MCF 10A (cell line): ENCODE data around the gene FEZ2. TPM values are rescaled to one million over a fixed set of nuclear protein-coding genes. Genes with fewer than 3 reads are reported as not detected.

Experiments used
- BruUV-seq: library from RNA; stranded (reverse); fragments of 400-500 nt; replicated peaks from 2 replicates; lab custom pipeline; 2021; lab: Mats Ljungman, UMichigan
- CTCF ChIA-PET: fragments of 300-600 bp; sonication (Branson Sonifier 250); formaldehyde crosslinking; extraction: SDS; loops from one replicate; lab custom pipeline; 2021; ENCODE audit warnings: antibody characterized with exemption, inconsistent platforms; lab: Yijun Ruan, JAX
- POLR2A ChIA-PET: fragments of 300-600, 350-650 bp; sonication (Branson Sonifier 250); formaldehyde crosslinking; extraction: SDS; loops from one replicate; lab custom pipeline; 2020; ENCODE audit warnings: antibody characterized with exemption, inconsistent platforms; lab: Yijun Ruan, JAX
- DNase-seq: peaks from one replicate; pipeline ENCODE4 v3.0.0-alpha.2; 2018; ENCODE audit not compliant: unreplicated experiment
- H3K27ac Mint-ChIP-seq: one replicate; pipeline ENCODE4 v1.8.0; 2022; ENCODE audit warnings: mild to moderate bottlenecking, low read depth, mixed read lengths; ENCODE audit not compliant: unreplicated experiment
- H3K27me3 Mint-ChIP-seq: one replicate; pipeline ENCODE4 v1.8.0; 2022; ENCODE audit warnings: mixed read lengths; ENCODE audit not compliant: insufficient read depth, unreplicated experiment
- H3K36me3 Mint-ChIP-seq: one replicate; pipeline ENCODE4 v1.8.0; 2022; ENCODE audit warnings: mild to moderate bottlenecking, moderate library complexity, mixed read lengths; ENCODE audit not compliant: insufficient read depth, unreplicated experiment
- H3K4me1 Mint-ChIP-seq: one replicate; pipeline ENCODE4 v1.8.0; 2022; ENCODE audit warnings: mixed read lengths; ENCODE audit not compliant: insufficient read depth, unreplicated experiment
- H3K4me3 Mint-ChIP-seq: one replicate; pipeline ENCODE4 v1.8.0; 2022; ENCODE audit warnings: mild to moderate bottlenecking, moderate library complexity, mixed read lengths; ENCODE audit not compliant: unreplicated experiment
- H3K9me3 Mint-ChIP-seq: one replicate; pipeline ENCODE4 v1.8.0; 2022; ENCODE audit warnings: mixed read lengths; ENCODE audit not compliant: unreplicated experiment
- CTCF ChIP-seq: fragments of 200-600 bp; IDR thresholded peaks from one replicate; pipeline ENCODE4 v1.8.0; 2022; ENCODE audit warnings: antibody characterized with exemption, mild to moderate bottlenecking; ENCODE audit not compliant: unreplicated experiment
- intact Hi-C: fragments of 100-400 bp; cut with micrococcal nuclease; formaldehyde crosslinking; loops from 2 replicates; pipeline ENCODE4 v1.14.1; 2022
- total RNA-seq: library from RNA; stranded (reverse); gene quantifications from 2 replicates; pipeline ENCODE4 v1.2.3, GENCODE V29; 2022

FEZ2 gene
- total RNA-seq, 1 experiment from 2014 or later: 31.9 TPM

DNA sequence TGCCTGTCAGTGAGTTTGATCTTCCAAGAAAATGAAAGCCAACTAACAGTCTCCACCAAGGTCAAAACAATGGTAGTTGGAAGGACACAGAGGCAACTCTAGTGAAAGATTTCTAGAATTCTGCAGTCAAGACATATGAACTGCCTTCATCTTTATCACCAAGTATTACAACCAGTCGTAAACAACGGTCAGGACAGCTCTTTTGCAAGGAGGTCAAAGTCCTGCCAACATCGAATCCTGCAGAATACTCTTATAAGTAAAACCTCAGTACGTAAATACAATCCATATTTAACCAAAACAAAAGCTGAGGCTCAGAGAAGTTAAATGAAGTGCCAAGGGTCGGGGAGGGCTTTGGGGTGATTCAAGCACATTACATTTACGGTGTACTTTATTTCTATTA lies 3.1 kb downstream of the FEZ2 start:
- BruUV-seq: no TSS peak
- CTCF ChIA-PET: interaction anchor here (0.7 kb wide), 1 partner anchor 242 kb away, joined by 3 read pairs; no protein-coding TSS in a partner anchor
- Mint-ChIP-seq H3K27me3 (no peaks in the 10 kb centered on the region), H3K36me3 (peaks cover 4% of the 10 kb centered on the region), H3K27ac (no peak overlapping the region), H3K9me3 (no peaks in the 10 kb centered on the region), H3K4me3 (no peak overlapping the region), H3K4me1 (peaks cover 40% of the 10 kb centered on the region)
- intact Hi-C loops: loop anchor here (5.0 kb wide), 1 partner anchor 67 kb away; no protein-coding TSS in a partner anchor
- DNase-seq: no peak
- POLR2A ChIA-PET: no interaction called here
- no peak for TF ChIP-seq CTCF

GRCh38 chr2:36589230-36589630 lies 8.7 kb downstream of the FEZ2 start:
- Mint-ChIP-seq H3K9me3 (no peaks in the 10 kb centered on the region), H3K36me3 (peaks cover 23% of the 10 kb centered on the region), H3K27ac (no peak overlapping the region), H3K4me3 (no peak overlapping the region), H3K27me3 (no peaks in the 10 kb centered on the region), H3K4me1 (peaks cover 21% of the 10 kb centered on the region)
- CTCF ChIA-PET: interaction anchor here (0.6 kb wide), 1 partner anchor 661 kb away, joined by 3 read pairs; no protein-coding TSS in a partner anchor
- TF ChIP-seq CTCF: no peak
- POLR2A ChIA-PET: no interaction called here
- intact Hi-C loops: no loop called here
- DNase-seq: no peak
- BruUV-seq: no TSS peak

DNA sequence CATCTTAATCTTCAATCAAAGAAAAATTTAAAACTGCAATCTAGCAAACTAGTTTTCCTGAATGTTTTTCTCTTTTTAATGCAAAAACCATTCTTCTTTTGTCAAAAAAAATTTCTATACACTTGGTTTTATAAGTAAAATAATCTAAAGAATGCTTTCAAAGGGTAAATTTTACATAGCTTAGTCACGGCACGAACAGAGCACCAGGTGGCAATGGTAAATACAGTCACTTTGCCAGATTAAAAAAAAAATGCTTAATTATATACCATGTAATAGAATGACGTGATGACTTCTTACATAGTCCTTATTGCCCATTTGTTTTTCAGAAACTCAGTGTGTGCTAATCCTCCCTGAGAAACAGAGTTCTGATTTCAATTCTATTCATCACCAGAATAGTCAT lies 10.4 kb downstream of the FEZ2 start:
- H3K36me3 Mint-ChIP-seq: peaks cover 34% of the 10 kb centered on the region
- CTCF ChIA-PET: interaction anchor here (0.8 kb wide), 1 partner anchor 24 kb away, joined by 3 read pairs; no protein-coding TSS in a partner anchor
- H3K4me3 Mint-ChIP-seq: no peak overlapping the region
- intact Hi-C loops: no loop called here
- no peak overlapping the region for H3K27ac Mint-ChIP-seq
- peaks cover 20% of the 10 kb centered on the region for H3K4me1 Mint-ChIP-seq
- no peak for DNase-seq
- TF ChIP-seq CTCF: no peak
- no peaks in the 10 kb centered on the region for H3K9me3 Mint-ChIP-seq
- no TSS peak for BruUV-seq
- no peaks in the 10 kb centered on the region for H3K27me3 Mint-ChIP-seq
- POLR2A ChIA-PET: no interaction called here

GRCh38 chr2:36587101-36587500 lies 10.9 kb downstream of the FEZ2 start:
- TF ChIP-seq CTCF: no peak
- no TSS peak for BruUV-seq
- Mint-ChIP-seq H3K4me3 (no peak overlapping the region), H3K9me3 (no peaks in the 10 kb centered on the region), H3K36me3 (peaks cover 38% of the 10 kb centered on the region), H3K4me1 (peaks cover 20% of the 10 kb centered on the region), H3K27ac (no peak overlapping the region), H3K27me3 (no peaks in the 10 kb centered on the region)
- DNase-seq: no peak
- ChIA-PET CTCF (interaction anchor here (0.8 kb wide), 1 partner anchor 24 kb away, joined by 3 read pairs; no protein-coding TSS in a partner anchor), POLR2A (no interaction called here)
- intact Hi-C loops: no loop called here
